ENCODE results near the gene GRIK3.

DNA sequence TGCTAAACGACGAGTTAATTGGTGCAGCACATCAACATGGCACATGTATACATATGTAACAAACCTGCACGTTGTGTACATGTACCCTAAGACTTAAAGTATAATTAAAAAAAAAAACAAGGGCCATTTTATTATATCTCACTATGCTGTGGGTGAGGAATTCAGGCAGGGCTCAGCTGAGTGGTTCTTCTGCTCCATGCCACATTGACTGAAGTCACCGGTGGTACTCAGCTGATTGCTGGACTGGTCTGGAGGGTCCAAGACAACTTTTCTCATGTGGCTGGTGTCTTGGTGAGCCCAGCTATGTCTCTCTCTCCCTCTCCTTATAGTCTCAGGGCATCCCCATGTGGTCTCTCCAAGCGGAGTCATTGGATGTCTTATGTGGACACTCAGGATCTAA is 275.0 kb downstream of the GRIK3 start:
- no peak for TF ChIP-seq EP300 (IDR thresholded peaks at IDR 0.05; ENCODE audit: low read depth)
- TF ChIP-seq, protein P1, sequence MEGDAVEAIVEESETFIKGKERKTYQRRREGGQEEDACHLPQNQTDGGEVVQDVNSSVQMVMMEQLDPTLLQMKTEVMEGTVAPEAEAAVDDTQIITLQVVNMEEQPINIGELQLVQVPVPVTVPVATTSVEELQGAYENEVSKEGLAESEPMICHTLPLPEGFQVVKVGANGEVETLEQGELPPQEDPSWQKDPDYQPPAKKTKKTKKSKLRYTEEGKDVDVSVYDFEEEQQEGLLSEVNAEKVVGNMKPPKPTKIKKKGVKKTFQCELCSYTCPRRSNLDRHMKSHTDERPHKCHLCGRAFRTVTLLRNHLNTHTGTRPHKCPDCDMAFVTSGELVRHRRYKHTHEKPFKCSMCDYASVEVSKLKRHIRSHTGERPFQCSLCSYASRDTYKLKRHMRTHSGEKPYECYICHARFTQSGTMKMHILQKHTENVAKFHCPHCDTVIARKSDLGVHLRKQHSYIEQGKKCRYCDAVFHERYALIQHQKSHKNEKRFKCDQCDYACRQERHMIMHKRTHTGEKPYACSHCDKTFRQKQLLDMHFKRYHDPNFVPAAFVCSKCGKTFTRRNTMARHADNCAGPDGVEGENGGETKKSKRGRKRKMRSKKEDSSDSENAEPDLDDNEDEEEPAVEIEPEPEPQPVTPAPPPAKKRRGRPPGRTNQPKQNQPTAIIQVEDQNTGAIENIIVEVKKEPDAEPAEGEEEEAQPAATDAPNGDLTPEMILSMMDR (IDR thresholded peaks at IDR 0.05): no peak
- no peak for TF ChIP-seq POLR2AphosphoS5 (IDR thresholded peaks at IDR 0.05)
- TF ChIP-seq POLR2A (IDR thresholded peaks at IDR 0.05): no peak
